ENCODE measurements around the gene AOX1.
A peak's percentile ranks its signal among the peaks of the same experiment; 100 is the strongest.
"Not testable (repeated sequence)": the region's sequence is repeated elsewhere in the genome, so short reads cannot be mapped to it uniquely, and the experiment has no call there.

Gene AOX1

DNA sequence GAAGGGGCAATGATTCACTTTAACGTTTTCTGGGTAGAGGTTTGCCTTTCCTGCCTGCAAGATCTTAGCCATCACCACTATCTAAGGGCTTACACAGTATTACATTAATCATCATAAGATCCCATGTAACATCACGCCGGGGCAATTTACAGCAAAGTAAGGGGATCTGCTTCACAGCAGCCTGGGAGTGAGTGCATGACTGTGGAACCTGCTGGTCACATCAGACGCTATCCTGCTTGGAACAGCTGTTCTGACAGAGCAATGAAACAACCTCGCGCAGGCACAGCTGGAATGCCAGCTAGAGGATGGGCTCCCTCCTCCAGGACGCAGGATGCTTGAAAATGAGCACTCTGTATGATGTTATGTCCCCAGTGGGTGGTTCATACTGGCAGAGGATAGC is 89.0 kb downstream of the AOX1 start:
- H3K27me3 Mint-ChIP-seq: peaks cover 9% of the 10 kb centered on the region
- no peaks in the 10 kb centered on the region for H3K36me3 Mint-ChIP-seq
- no peak for DNase-seq (ENCODE audit: low spot score in 2 of 2)
- H3K4me1 Mint-ChIP-seq: no peaks in the 10 kb centered on the region
- H3K9me3 Mint-ChIP-seq: no peaks in the 10 kb centered on the region
- H3K4me3 Mint-ChIP-seq: no peak overlapping the region
- no peak for ATAC-seq (ENCODE audit: low read depth)
- no peak overlapping the region for H3K27ac Mint-ChIP-seq

DNA sequence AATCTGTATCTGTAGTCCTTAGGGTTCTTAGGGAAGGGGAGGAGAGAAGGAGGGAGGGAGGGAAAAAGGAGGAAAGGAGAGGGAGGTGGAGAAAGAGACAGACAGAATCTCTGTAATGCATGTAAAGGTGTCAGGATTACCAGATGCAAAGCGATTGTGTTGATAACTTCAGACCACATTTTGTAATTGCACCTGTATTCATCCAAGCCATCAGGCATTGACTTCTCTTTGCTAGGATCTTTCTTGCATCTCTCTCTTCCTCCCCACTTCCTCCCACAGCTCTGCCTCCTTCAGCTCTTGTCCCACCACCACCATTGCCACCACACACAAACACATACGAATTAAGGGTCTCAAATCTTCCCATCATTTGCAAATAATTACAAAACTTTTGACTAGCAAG is 91.4 kb downstream of the AOX1 start:
- Mint-ChIP-seq H3K27ac (no peak overlapping the region), H3K4me3 (no peak overlapping the region), H3K9me3 (no peaks in the 10 kb centered on the region), H3K36me3 (no peaks in the 10 kb centered on the region), H3K4me1 (no peaks in the 10 kb centered on the region), H3K27me3 (peaks cover 10% of the 10 kb centered on the region)
- no peak for DNase-seq (ENCODE audit: low spot score in 2 of 2)
- ATAC-seq (ENCODE audit: low read depth): no peak

DNA sequence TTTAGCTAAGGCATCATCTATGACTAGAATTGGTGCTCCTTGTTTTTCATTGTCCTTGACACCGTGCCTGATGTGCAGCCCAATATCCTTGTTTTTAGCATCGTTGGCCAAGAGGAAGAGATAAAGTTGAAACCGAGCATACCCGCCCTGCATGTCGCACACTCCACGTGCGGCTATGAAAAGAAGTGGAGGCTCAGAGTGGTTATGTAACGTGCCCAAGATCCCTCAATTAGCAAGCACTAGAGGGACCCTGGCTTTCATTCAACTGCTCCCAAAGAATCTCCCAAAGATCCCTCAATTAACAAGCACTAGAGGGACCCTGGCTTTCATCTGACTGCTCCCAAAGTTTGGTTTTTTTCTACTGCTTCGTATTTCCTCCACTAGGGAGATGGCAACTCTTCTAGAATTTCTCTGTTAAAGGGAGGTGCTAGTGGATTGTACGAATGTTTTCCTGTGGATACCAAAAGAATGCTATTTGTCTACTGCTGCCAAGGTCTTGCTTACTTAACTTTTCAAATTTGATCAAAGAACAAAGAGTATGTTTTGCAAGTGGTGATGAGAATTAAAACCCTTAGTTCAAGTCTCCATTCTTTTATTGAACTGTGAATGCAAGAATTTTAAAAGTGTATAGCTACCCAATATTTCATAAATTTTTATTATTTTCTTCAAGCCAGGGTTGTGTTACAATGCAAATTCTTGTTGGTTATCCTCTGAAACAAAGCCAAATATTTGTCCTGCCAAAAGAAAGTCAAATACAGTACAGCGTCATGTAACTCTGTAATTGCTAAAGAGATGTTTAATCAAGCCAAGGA is 92.1 kb downstream of the AOX1 start:
- peaks cover 8% of the 10 kb centered on the region for H3K27me3 Mint-ChIP-seq
- no peaks in the 10 kb centered on the region for H3K9me3 Mint-ChIP-seq
- H3K27ac Mint-ChIP-seq: no peak overlapping the region
- no peak for ATAC-seq (ENCODE audit: low read depth)
- no peaks in the 10 kb centered on the region for H3K36me3 Mint-ChIP-seq
- H3K4me1 Mint-ChIP-seq: no peaks in the 10 kb centered on the region
- DNase-seq (ENCODE audit: low spot score in 2 of 2): no peak
- no peak overlapping the region for H3K4me3 Mint-ChIP-seq

DNA sequence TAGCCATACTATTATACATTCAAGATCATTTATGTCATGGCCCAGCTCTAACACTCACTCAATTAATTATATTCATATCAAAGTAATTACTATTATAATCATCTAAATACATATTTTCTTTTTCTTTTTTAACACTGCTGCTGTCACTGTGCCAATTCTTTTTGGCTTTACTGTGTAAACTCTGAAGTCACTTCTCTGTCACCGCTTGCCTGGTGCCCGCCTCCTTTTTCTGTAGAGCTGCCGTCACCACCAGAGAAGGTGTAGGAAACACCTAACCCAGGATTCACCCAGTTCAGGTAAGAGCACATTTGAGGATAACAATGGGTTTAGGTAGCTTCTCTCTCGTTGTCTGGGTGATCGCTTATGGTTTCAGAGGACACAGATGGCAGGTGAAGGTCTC is 93.3 kb downstream of the AOX1 start:
- H3K4me1 Mint-ChIP-seq: no peaks in the 10 kb centered on the region
- no peaks in the 10 kb centered on the region for H3K36me3 Mint-ChIP-seq
- no peak overlapping the region for H3K4me3 Mint-ChIP-seq
- no peak for ATAC-seq (ENCODE audit: low read depth)
- DNase-seq (ENCODE audit: low spot score in 2 of 2): no peak
- no peaks in the 10 kb centered on the region for H3K9me3 Mint-ChIP-seq
- H3K27ac Mint-ChIP-seq: no peak overlapping the region
- H3K27me3 Mint-ChIP-seq: peaks cover 1% of the 10 kb centered on the region

DNA sequence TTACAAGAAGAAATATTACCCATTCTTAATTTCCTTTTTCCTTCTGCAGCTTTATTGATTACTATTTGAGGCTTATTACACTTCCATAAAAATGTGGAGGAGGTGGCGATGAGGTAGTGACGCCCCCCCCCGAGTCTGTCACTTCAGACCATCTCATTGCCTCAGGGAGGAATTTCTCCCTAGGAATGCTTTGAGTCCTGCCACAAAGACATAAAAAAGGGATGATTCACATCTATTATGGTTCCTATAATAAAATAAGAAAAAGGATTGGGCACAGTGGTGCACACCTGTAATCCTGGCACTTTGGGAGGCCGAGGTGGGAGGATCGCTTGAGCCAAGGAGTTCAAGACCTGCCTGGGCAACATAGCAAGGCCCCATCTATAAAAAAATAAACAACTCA is 93.7 kb downstream of the AOX1 start:
- no peaks in the 10 kb centered on the region for H3K9me3 Mint-ChIP-seq
- no peaks in the 10 kb centered on the region for H3K4me1 Mint-ChIP-seq
- H3K27ac Mint-ChIP-seq: no peak overlapping the region
- DNase-seq (ENCODE audit: low spot score in 2 of 2) (no peak), ATAC-seq (ENCODE audit: low read depth) (no peak)
- H3K36me3 Mint-ChIP-seq: no peaks in the 10 kb centered on the region
- H3K4me3 Mint-ChIP-seq: no peak overlapping the region
- peaks cover 1% of the 10 kb centered on the region for H3K27me3 Mint-ChIP-seq

DNA sequence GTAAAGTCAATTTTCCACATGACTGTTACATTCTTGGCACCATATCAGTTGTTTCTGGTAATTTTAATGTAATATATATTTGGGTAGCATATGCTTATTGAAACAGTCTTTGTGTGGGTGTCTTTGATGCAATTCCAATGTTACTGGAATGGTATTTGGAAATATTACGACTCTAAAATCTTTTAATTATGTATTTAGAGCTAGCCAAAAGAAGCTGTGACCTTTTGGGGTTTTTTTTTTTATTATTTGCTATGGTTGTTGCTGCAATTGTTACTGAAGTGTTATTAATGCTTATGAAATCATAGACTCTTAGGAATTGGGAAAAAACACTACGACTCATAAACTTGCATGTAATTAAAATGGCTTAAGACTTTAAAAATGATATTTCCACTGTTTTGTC is 95.9 kb downstream of the AOX1 start:
- DNase-seq (ENCODE audit: low spot score in 2 of 2): no peak
- Mint-ChIP-seq H3K4me1 (no peaks in the 10 kb centered on the region), H3K27me3 (peaks cover 3% of the 10 kb centered on the region), H3K36me3 (no peaks in the 10 kb centered on the region), H3K9me3 (no peaks in the 10 kb centered on the region), H3K27ac (no peak overlapping the region), H3K4me3 (no peak overlapping the region)
- no peak for ATAC-seq (ENCODE audit: low read depth)

DNA sequence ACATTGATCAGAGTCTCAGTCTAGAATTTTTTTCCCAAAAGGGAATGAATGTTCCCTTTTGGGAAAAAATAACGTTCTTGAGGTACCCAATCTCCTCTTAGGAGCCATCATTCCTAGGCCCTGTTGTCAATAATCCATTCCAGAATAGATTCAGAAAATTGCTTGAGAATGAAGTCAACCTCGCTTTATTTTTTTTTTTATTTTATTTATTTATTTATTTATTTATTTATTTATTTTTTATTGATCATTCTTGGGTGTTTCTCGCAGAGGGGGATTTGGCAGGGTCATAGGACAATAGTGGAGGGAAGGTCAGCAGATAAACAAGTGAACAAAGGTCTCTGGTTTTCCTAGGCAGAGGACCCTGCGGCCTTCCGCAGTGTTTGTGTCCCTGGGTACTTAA is 96.6 kb downstream of the AOX1 start:
- H3K9me3 Mint-ChIP-seq; H3K36me3 Mint-ChIP-seq; H3K4me1 Mint-ChIP-seq; DNase-seq (ENCODE audit: low spot score in 2 of 2); H3K4me3 Mint-ChIP-seq; H3K27me3 Mint-ChIP-seq; H3K27ac Mint-ChIP-seq; ATAC-seq (ENCODE audit: low read depth): not testable (repeated sequence)

DNA sequence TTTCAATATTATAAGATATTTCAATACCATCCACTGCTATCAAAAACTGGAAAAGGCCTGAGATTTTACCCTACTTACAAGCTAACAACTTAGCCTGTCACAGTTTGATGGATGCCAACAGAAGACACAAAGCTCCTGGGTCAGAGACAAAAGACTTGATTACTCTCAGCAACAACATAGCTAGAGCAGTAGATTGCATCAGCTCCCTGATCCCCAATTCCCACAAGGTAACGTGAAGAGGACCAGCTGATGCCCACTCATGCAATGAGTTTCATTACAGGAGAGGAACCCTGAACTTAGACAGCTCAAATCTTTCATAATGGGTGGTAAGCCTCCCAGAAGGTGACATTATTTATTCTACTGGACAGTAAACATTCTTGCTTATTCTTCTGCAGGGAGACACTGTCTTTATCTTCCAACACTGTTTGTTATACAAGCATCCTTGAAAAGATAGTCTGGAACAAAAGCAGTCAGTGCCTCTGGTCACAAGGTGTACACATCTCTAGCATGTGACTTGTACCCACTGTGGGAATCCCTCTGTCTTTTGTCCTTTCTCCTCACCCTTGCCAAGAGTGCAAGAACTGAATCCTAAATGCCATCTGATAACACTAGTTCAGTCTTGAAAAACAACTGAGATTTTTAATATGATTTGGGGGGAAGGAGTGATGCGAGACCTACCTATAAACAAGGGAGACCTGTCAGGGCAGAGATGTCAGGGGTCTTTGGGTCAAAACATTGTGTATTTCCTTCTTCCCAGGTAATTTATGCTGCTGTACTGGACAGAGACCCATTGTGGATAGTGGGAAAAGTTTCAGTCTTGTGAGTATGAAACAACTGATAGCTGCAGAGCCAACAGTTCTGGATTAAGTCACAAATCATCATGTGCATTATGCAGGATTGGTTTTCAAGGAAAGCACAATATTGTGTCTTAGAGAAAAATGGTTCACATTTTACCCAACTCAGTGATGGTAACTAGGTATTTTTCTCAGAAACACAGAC is 102.4 kb downstream of the AOX1 start:
- Mint-ChIP-seq H3K27me3 (peaks cover 5% of the 10 kb centered on the region), H3K27ac (no peak overlapping the region), H3K4me1 (no peaks in the 10 kb centered on the region), H3K36me3 (no peaks in the 10 kb centered on the region), H3K9me3 (no peaks in the 10 kb centered on the region), H3K4me3 (no peak overlapping the region)
- no peak for DNase-seq (ENCODE audit: low spot score in 2 of 2)
- no peak for ATAC-seq (ENCODE audit: low read depth)

DNA sequence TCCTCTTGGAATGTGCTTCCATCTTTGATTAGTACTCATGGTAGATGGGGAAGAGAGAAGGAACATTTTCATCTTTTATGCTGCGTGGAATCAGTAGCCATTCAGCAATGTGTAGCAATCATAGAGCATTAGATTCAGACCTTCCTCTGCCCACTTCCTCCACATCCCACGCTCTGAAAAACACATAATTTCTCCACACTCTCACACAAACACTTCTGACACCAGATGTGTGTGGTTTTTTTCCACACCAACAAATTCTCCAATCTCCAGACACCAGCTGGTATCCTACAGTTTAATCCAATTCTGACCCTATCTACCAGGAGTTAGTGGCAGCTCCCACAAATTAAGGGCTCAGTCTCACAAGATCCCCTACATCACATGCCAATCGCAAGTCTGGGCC is 103.3 kb downstream of the AOX1 start:
- Mint-ChIP-seq H3K9me3 (no peaks in the 10 kb centered on the region), H3K27ac (no peak overlapping the region), H3K4me3 (no peak overlapping the region), H3K36me3 (no peaks in the 10 kb centered on the region), H3K4me1 (no peaks in the 10 kb centered on the region), H3K27me3 (peaks cover 6% of the 10 kb centered on the region)
- ATAC-seq (ENCODE audit: low read depth) (no peak), DNase-seq (ENCODE audit: low spot score in 2 of 2) (no peak)

DNA sequence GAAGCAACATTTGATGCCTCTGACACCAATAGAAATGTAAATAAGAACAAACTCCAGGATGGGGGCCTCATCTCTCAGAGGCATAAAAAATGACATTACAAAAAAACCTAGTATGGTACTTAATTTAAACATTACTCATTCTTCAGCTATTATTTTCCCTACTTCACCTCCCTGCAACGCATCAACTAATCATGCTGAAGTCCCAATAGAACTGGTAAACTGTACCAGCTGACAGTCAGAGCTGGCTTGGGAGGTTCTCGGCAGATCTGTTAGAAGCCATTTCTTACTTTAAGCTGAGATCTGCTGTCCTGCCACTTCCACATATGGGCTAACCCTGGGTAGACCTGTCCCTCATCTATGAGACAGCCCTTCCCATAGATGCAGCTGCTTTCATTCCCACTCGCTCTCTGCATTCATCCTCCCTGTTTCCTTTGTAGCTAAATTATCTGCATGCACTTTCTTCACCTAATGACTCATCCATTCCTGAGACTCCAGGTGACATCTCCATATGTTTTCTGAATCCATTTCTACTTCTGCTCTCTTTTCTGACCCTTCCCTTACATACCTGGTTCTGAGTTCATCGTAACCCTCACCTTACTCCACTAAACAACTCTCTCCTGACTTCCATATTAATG is 108.1 kb downstream of the AOX1 start:
- peaks cover 5% of the 10 kb centered on the region for H3K4me1 Mint-ChIP-seq
- DNase-seq (ENCODE audit: low spot score in 2 of 2): no peak

DNA sequence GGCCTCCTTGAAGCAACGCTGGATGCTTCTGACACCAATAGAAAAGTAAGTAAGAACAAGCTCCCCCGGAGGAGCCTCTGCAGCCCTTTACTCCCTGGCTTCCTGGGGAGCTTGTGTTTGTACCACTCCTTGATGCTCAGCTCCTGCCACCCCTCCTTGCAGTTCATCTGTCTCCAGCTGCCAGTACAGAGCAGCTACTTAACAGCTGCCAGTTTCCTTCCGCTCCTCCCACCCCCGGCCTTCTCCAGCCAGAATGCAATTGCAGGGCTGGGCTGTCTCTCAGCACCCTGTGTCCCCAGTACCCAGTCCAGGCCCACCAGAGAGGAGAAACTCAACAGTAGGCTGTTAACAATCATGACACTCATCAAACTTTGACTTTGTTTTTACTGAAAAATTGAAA is 109.4 kb downstream of the AOX1 start:
- Mint-ChIP-seq H3K36me3 (no peaks in the 10 kb centered on the region), H3K4me1 (peaks cover 5% of the 10 kb centered on the region), H3K27ac (no peak overlapping the region)

More for the DNA sequence above, 108.1 kb downstream of the AOX1 start:
- H3K27me3 Mint-ChIP-seq: peaks cover 6% of the 10 kb centered on the region
- no peak overlapping the region for H3K4me3 Mint-ChIP-seq
- ATAC-seq (ENCODE audit: low read depth): no peak
- H3K9me3 Mint-ChIP-seq: no peaks in the 10 kb centered on the region
- H3K27ac Mint-ChIP-seq: no peak overlapping the region
- no peaks in the 10 kb centered on the region for H3K36me3 Mint-ChIP-seq

DNA sequence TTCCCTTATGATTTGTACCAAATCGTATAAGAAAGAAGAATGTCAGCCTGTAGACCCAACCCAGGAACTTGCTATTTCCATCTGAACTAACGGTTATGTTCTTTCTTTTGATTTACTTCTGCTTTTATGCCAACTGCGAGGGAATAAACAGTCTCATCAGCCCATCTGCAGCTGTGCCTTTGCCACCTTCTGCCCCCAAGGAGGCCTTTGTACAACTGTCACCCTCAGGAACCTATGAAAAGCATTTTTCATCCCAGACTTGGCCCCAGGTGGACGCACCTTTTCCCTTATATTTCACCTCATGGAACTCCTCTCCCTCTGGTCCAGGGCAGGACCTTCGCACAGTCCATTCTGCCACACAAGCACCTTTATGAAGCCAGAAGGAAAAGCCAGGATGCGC is 109.8 kb downstream of the AOX1 start:
- no peak for DNase-seq (ENCODE audit: low spot score in 2 of 2)
- H3K27ac Mint-ChIP-seq: no peak overlapping the region

More for the DNA sequence above, 109.4 kb downstream of the AOX1 start:
- no peak for DNase-seq (ENCODE audit: low spot score in 2 of 2)
- peak; percentile 21 for ATAC-seq (ENCODE audit: low read depth)
- H3K9me3 Mint-ChIP-seq: no peaks in the 10 kb centered on the region
- H3K27me3 Mint-ChIP-seq: peaks cover 4% of the 10 kb centered on the region
- no peak overlapping the region for H3K4me3 Mint-ChIP-seq

DNA sequence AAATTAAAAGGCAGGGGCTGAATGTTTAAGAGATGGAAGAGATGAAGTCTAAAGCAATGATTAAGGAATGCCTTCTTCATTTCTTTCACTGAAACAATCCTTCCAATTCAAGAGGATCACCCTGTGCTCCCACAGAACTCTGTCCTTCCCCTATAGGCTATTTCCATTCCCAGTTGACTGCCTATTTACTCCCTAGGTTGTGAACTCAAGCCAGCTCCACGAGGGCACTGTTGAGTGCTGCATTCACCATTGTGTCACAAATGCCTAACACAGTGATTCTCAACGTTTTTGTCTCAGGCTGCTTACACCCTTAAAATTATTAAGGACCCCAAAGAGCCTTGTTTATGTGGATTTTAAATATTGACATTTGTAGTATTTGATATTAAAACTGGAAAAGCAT is 112.4 kb downstream of the AOX1 start:
- DNase-seq (ENCODE audit: low spot score in 2 of 2) (no peak), ATAC-seq (ENCODE audit: low read depth) (no peak)
- Mint-ChIP-seq H3K36me3 (no peaks in the 10 kb centered on the region), H3K27me3 (peaks cover 4% of the 10 kb centered on the region), H3K27ac (no peak overlapping the region), H3K4me3 (no peak overlapping the region), H3K9me3 (no peaks in the 10 kb centered on the region), H3K4me1 (peaks cover 5% of the 10 kb centered on the region)

More for the DNA sequence above, 109.8 kb downstream of the AOX1 start:
- no peak overlapping the region for H3K4me3 Mint-ChIP-seq
- H3K4me1 Mint-ChIP-seq: peaks cover 5% of the 10 kb centered on the region
- H3K27me3 Mint-ChIP-seq: peaks cover 4% of the 10 kb centered on the region
- H3K9me3 Mint-ChIP-seq: no peaks in the 10 kb centered on the region
- H3K36me3 Mint-ChIP-seq: no peaks in the 10 kb centered on the region
- ATAC-seq (ENCODE audit: low read depth): peak; percentile 68

DNA sequence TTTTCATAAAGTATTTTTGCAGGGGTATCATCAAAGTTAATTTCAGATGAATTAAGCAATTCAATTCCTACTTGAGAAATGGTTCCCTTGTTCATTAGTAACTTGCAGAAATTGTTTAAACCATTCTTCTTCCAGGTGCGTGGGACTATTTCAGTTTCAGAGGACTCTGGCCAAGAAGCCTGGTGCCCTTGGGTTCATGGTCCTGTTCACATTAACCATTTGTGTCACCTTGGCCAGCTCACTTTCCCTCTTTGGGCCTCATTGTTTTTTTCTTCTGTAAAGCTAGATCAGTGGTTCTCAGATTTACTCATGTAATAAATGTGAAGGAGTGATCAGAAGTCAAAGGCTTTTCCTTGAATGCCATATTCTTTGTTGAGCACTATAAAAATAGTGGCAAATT is 113.5 kb downstream of the AOX1 start:
- Mint-ChIP-seq H3K4me1 (peaks cover 5% of the 10 kb centered on the region), H3K4me3 (no peak overlapping the region), H3K9me3 (no peaks in the 10 kb centered on the region), H3K27me3 (peaks cover 8% of the 10 kb centered on the region), H3K27ac (no peak overlapping the region), H3K36me3 (no peaks in the 10 kb centered on the region)
- DNase-seq (ENCODE audit: low spot score in 2 of 2) (no peak), ATAC-seq (ENCODE audit: low read depth) (no peak)

All from memory B cell (primary cell).